ENCODE results near the gene COX11. TPM values are rescaled to one million over a fixed set of nuclear protein-coding genes. Genes with fewer than 3 reads are reported as not detected.

The COX11 gene
- total and polyA plus RNA-seq, 2 donors from 2014 or later: 52.7 to 64.9 TPM

- Histone ChIP-seq H3K9ac (ENCODE audit: low read length in 3 of 3) (no peak overlapping the region), H3K4me1 (ENCODE audit: control insufficient read depth in 2 of 3, insufficient read depth in 2 of 3, low read depth in 1 of 3, low read length in 3 of 3) (peaks cover 2 to 9% (median 9%) of the 10 kb centered on the region in 3 donors), H3K9me3 (ENCODE audit: control insufficient read depth in 2 of 3, insufficient read depth in 1 of 3, low read length in 3 of 3) (no peaks in the 10 kb centered on the region), H3K36me3 (ENCODE audit: control insufficient read depth in 2 of 3, insufficient read depth in 3 of 3, low read length in 3 of 3) (no peaks in the 10 kb centered on the region), H3K27ac (ENCODE audit: low read depth in 2 of 2, low read length in 2 of 2) (no peak overlapping the region), H3K27me3 (ENCODE audit: control insufficient read depth, insufficient read depth, low read length) (no peaks in the 10 kb centered on the region), H3K4me3 (ENCODE audit: low read length in 3 of 3) (no peak overlapping the region)
- intact Hi-C loops (cut with DNase I): no loop called here
- FAIRE-seq: no peak
- no peak for DNase-seq
- TF ChIP-seq, protein P1, sequence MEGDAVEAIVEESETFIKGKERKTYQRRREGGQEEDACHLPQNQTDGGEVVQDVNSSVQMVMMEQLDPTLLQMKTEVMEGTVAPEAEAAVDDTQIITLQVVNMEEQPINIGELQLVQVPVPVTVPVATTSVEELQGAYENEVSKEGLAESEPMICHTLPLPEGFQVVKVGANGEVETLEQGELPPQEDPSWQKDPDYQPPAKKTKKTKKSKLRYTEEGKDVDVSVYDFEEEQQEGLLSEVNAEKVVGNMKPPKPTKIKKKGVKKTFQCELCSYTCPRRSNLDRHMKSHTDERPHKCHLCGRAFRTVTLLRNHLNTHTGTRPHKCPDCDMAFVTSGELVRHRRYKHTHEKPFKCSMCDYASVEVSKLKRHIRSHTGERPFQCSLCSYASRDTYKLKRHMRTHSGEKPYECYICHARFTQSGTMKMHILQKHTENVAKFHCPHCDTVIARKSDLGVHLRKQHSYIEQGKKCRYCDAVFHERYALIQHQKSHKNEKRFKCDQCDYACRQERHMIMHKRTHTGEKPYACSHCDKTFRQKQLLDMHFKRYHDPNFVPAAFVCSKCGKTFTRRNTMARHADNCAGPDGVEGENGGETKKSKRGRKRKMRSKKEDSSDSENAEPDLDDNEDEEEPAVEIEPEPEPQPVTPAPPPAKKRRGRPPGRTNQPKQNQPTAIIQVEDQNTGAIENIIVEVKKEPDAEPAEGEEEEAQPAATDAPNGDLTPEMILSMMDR (IDR thresholded peaks at IDR 0.05; ENCODE audit: borderline replicate concordance, extremely low read depth, insufficient read depth): no peak
Measured at GRCh38 chr17:54972406-54973138, 4.1 kb upstream of the COX11 start.

- Histone ChIP-seq H3K9me3 (ENCODE audit: control insufficient read depth in 2 of 3, insufficient read depth in 1 of 3, low read length in 3 of 3) (no peaks in the 10 kb centered on the region), H3K27me3 (ENCODE audit: control insufficient read depth, insufficient read depth, low read length) (no peaks in the 10 kb centered on the region), H3K4me1 (ENCODE audit: control insufficient read depth in 2 of 3, insufficient read depth in 2 of 3, low read depth in 1 of 3, low read length in 3 of 3) (peaks cover 2 to 12% (median 9%) of the 10 kb centered on the region in 3 donors), H3K9ac (ENCODE audit: low read length in 3 of 3) (no peak overlapping the region), H3K4me3 (ENCODE audit: low read length in 3 of 3) (no peak overlapping the region), H3K36me3 (ENCODE audit: control insufficient read depth in 2 of 3, insufficient read depth in 3 of 3, low read length in 3 of 3) (no peaks in the 10 kb centered on the region), H3K27ac (ENCODE audit: low read depth in 2 of 2, low read length in 2 of 2) (no peak overlapping the region)
- TF ChIP-seq, protein P1 (IDR thresholded peaks at IDR 0.05; ENCODE audit: borderline replicate concordance, extremely low read depth, insufficient read depth): no peak
- FAIRE-seq (no peak), DNase-seq (no peak)
- intact Hi-C loops (cut with DNase I): no loop called here
Measured at GRCh38 chr17:54971901-54972300, 3.4 kb upstream of the COX11 start.

DNA sequence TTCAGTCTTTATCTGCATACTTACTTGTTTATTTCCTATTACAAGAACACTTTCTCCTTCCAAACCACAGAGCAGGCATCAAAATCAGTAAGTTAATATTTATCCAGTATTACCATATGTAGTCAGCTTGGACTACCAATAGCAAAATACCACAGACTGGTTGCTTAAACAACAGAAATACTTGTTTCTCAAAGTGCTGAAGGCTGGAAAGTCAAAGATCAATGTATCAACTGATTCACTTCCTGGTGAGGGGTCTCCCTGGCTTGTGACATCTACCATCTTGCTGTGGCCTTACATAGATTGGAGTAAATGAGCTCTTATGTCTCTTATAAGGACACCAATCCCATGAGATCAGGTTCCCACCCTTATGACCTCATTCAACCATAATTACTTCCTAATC is 2.7 kb upstream of the COX11 start:
- Histone ChIP-seq H3K9me3 (ENCODE audit: control insufficient read depth in 2 of 3, insufficient read depth in 1 of 3, low read length in 3 of 3) (no peaks in the 10 kb centered on the region), H3K36me3 (ENCODE audit: control insufficient read depth in 2 of 3, insufficient read depth in 3 of 3, low read length in 3 of 3) (no peaks in the 10 kb centered on the region), H3K9ac (ENCODE audit: low read length in 3 of 3) (no peak overlapping the region), H3K27me3 (ENCODE audit: control insufficient read depth, insufficient read depth, low read length) (no peaks in the 10 kb centered on the region), H3K4me1 (ENCODE audit: control insufficient read depth in 2 of 3, insufficient read depth in 2 of 3, low read depth in 1 of 3, low read length in 3 of 3) (peaks cover 2 to 12% (median 9%) of the 10 kb centered on the region in 3 donors), H3K27ac (ENCODE audit: low read depth in 2 of 2, low read length in 2 of 2) (peak overlapping the region in 1 of 2 donors; percentile 59), H3K4me3 (ENCODE audit: low read length in 3 of 3) (no peak overlapping the region)
- FAIRE-seq (no peak), DNase-seq (no peak)
- intact Hi-C loops (cut with DNase I): no loop called here
- TF ChIP-seq, protein P1 (IDR thresholded peaks at IDR 0.05; ENCODE audit: borderline replicate concordance, extremely low read depth, insufficient read depth): no peak
